Measurements from ENCODE around the gene CLSTN3. TPM values are rescaled to one million over a fixed set of nuclear protein-coding genes. Genes with fewer than 3 reads are reported as not detected.

Gene CLSTN3
- total and polyA plus RNA-seq, 9 of the 15 experiments (the other 6 are each of a cell fraction or from before 2014, with no cell fraction given) = 0.08 to 23.2 (median 11.0) TPM

GRCh38 chr12:7108796-7109571, 21.2 kb upstream of the CLSTN3 start, which contains the start of gene C1RL (continued):
- TF ChIP-seq, protein P1, sequence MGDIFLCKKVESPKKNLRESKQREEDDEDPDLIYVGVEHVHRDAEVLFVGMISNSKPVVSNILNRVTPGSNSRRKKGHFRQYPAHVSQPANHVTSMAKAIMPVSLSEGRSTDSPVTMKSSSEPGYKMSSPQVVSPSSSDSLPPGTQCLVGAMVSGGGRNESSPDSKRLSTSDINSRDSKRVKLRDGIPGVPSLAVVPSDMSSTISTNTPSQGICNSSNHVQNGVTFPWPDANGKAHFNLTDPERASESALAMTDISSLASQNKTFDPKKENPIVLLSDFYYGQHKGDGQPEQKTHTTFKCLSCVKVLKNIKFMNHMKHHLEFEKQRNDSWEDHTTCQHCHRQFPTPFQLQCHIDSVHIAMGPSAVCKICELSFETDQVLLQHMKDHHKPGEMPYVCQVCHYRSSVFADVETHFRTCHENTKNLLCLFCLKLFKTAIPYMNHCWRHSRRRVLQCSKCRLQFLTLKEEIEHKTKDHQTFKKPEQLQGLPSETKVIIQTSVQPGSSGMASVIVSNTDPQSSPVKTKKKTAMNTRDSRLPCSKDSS (IDR thresholded peaks at IDR 0.05; ENCODE audit: low read depth, partially characterized antibody) = no peak
- no peak for TF ChIP-seq ZKSCAN3 (CRISPR knock-in tag; IDR thresholded peaks at IDR 0.05)
- TF ChIP-seq, protein P2, sequence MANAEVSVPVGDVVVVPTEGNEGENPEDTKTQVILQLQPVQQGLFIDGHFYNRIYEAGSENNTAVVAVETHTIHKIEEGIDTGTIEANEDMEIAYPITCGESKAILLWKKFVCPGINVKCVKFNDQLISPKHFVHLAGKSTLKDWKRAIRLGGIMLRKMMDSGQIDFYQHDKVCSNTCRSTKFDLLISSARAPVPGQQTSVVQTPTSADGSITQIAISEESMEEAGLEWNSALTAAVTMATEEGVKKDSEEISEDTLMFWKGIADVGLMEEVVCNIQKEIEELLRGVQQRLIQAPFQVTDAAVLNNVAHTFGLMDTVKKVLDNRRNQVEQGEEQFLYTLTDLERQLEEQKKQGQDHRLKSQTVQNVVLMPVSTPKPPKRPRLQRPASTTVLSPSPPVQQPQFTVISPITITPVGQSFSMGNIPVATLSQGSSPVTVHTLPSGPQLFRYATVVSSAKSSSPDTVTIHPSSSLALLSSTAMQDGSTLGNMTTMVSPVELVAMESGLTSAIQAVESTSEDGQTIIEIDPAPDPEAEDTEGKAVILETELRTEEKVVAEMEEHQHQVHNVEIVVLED (CRISPR knock-in tag; IDR thresholded peaks at IDR 0.05) = no peak
- TF ChIP-seq, protein P3, sequence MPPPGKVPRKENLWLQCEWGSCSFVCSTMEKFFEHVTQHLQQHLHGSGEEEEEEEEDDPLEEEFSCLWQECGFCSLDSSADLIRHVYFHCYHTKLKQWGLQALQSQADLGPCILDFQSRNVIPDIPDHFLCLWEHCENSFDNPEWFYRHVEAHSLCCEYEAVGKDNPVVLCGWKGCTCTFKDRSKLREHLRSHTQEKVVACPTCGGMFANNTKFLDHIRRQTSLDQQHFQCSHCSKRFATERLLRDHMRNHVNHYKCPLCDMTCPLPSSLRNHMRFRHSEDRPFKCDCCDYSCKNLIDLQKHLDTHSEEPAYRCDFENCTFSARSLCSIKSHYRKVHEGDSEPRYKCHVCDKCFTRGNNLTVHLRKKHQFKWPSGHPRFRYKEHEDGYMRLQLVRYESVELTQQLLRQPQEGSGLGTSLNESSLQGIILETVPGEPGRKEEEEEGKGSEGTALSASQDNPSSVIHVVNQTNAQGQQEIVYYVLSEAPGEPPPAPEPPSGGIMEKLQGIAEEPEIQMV (tag; conservative IDR thresholded peaks at IDR 0.05; ENCODE audit: low read depth) = no peak
- peak; percentile 79; the same call in 1 of the 2 replicates for TF ChIP-seq XRCC5 (IDR thresholded peaks at IDR 0.05; ENCODE audit: low read depth, low read length)
- no peak for TF ChIP-seq ZC3H4 (CRISPR knock-in tag; IDR thresholded peaks at IDR 0.05; ENCODE audit: borderline replicate concordance)
- no peak for TF ChIP-seq NUFIP1 (IDR thresholded peaks at IDR 0.05; ENCODE audit: partially characterized antibody)
- TF ChIP-seq ZBTB17 (CRISPR knock-in tag; IDR thresholded peaks at IDR 0.05) = no peak
- TF ChIP-seq ZBTB8A (IDR thresholded peaks at IDR 0.05; ENCODE audit: partially characterized antibody) = no peak
- TF ChIP-seq, protein P4, sequence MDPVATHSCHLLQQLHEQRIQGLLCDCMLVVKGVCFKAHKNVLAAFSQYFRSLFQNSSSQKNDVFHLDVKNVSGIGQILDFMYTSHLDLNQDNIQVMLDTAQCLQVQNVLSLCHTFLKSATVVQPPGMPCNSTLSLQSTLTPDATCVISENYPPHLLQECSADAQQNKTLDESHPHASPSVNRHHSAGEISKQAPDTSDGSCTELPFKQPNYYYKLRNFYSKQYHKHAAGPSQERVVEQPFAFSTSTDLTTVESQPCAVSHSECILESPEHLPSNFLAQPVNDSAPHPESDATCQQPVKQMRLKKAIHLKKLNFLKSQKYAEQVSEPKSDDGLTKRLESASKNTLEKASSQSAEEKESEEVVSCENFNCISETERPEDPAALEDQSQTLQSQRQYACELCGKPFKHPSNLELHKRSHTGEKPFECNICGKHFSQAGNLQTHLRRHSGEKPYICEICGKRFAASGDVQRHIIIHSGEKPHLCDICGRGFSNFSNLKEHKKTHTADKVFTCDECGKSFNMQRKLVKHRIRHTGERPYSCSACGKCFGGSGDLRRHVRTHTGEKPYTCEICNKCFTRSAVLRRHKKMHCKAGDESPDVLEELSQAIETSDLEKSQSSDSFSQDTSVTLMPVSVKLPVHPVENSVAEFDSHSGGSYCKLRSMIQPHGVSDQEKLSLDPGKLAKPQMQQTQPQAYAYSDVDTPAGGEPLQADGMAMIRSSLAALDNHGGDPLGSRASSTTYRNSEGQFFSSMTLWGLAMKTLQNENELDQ (CRISPR knock-in tag; IDR thresholded peaks at IDR 0.05; ENCODE audit: borderline replicate concordance) = no peak
- TF ChIP-seq ZSCAN32 (CRISPR knock-in tag; IDR thresholded peaks at IDR 0.05) = no peak
- TF ChIP-seq BCOR (IDR thresholded peaks at IDR 0.05) = no peak
- no peak for TF ChIP-seq HDAC6 (IDR thresholded peaks at IDR 0.05; ENCODE audit: low read depth, low read length)
- peak; percentile 54 for TF ChIP-seq TAF1 (IDR thresholded peaks at IDR 0.05; ENCODE audit: control insufficient read depth, extremely low read depth, insufficient read depth, low read length, severe bottlenecking)
- TF ChIP-seq ZBTB12 (CRISPR knock-in tag; IDR thresholded peaks at IDR 0.05) = no peak
- TF ChIP-seq CBX5 (IDR thresholded peaks at IDR 0.05; ENCODE audit: borderline replicate concordance, low read depth) = no peak
- TF ChIP-seq, protein P5, sequence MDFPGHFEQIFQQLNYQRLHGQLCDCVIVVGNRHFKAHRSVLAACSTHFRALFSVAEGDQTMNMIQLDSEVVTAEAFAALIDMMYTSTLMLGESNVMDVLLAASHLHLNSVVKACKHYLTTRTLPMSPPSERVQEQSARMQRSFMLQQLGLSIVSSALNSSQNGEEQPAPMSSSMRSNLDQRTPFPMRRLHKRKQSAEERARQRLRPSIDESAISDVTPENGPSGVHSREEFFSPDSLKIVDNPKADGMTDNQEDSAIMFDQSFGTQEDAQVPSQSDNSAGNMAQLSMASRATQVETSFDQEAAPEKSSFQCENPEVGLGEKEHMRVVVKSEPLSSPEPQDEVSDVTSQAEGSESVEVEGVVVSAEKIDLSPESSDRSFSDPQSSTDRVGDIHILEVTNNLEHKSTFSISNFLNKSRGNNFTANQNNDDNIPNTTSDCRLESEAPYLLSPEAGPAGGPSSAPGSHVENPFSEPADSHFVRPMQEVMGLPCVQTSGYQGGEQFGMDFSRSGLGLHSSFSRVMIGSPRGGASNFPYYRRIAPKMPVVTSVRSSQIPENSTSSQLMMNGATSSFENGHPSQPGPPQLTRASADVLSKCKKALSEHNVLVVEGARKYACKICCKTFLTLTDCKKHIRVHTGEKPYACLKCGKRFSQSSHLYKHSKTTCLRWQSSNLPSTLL (IDR thresholded peaks at IDR 0.05) = no peak

All from K562 (cell line).